Measurements from ENCODE around the gene TBX15.

TBX15 gene

DNA sequence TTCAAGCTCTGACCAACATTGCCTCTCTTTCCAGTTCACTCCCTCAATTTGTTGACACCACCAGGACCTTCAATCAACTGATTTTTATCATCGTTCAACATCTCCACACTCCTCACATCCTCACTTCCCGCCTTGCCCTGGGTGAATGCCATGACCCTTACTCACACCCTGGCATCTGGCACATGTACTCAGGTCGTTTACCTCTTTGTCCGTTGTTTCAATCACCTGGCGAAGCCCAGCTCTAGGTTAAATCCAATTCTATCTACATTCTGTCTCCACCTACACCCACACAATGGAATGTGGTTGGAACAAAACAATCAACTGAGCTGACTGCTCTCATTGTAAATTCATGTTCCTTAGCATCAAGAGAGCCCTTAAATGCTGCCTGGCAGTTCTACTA lies 24.2 kb upstream of the TBX15 start:
- ChIA-PET CTCF (no interaction called here), POLR2A (no interaction called here)
- no peak for DNase-seq (ENCODE audit: extremely low spot score)
- no peak for TF ChIP-seq BHLHE40 (IDR thresholded peaks at IDR 0.05; ENCODE audit: borderline replicate concordance)

DNA sequence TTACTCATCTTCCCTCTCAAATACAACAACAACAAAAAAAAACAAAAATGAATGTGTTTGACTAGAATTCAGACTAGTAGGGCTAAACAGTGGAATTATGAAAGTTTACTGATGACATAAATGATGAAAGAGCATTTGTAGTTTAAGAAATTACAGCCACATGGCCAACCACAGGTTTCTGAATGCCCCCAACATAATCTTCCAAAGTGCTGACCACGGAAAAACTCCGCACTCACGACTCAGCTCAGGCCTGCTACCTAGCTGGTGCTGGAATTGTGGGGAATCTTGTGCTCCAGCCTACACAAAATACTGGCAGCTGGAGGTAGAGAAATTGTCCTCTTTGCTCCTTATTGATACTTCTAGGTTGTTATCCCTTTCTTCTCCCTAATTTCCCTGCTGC lies 23.6 kb upstream of the TBX15 start:
- TF ChIP-seq FOXA1 (IDR thresholded peaks at IDR 0.05): no peak
- TF ChIP-seq FOXK2 (IDR thresholded peaks at IDR 0.05): no peak
- TF ChIP-seq, protein P1, sequence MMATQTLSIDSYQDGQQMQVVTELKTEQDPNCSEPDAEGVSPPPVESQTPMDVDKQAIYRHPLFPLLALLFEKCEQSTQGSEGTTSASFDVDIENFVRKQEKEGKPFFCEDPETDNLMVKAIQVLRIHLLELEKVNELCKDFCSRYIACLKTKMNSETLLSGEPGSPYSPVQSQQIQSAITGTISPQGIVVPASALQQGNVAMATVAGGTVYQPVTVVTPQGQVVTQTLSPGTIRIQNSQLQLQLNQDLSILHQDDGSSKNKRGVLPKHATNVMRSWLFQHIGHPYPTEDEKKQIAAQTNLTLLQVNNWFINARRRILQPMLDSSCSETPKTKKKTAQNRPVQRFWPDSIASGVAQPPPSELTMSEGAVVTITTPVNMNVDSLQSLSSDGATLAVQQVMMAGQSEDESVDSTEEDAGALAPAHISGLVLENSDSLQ (IDR thresholded peaks at IDR 0.05): no peak
- no peak for TF ChIP-seq LEF1 (IDR thresholded peaks at IDR 0.05; ENCODE audit: borderline replicate concordance)
- TF ChIP-seq BHLHE40 (IDR thresholded peaks at IDR 0.05; ENCODE audit: borderline replicate concordance): no peak
- no peak for TF ChIP-seq TARDBP (IDR thresholded peaks at IDR 0.05)
- TF ChIP-seq FOXM1 (IDR thresholded peaks at IDR 0.05; ENCODE audit: borderline replicate concordance): no peak
- TF ChIP-seq CTBP1 (IDR thresholded peaks at IDR 0.05; ENCODE audit: borderline replicate concordance): no peak
- no peak for TF ChIP-seq L3MBTL2 (conservative IDR thresholded peaks at IDR 0.05)
- no peak for TF ChIP-seq ARNT (IDR thresholded peaks at IDR 0.05)
- TF ChIP-seq SUZ12 (IDR thresholded peaks at IDR 0.05): no peak
- ChIA-PET POLR2A (no interaction called here), CTCF (no interaction called here)
- no peak for DNase-seq (ENCODE audit: extremely low spot score)

DNA sequence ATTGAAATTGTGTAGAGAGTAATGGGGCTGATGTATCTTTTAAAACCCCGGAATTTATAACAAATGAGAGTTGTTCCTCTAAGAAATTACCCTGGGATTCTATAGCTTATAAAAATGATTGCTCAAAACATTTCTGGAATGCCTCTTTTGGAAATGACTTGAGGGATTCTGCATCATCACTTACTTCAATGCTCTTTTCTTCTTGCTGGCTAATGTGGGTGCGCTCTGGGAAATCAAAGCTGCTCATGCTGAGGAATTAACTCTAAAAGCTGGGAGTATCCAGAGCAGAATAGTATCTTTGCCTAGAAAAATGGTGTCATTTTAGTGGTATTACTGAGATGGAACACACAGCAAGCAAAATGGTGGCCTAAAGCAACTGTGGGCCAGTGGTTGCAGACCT lies 23.0 kb upstream of the TBX15 start:
- TF ChIP-seq ARNT (IDR thresholded peaks at IDR 0.05) (no peak), NFRKB (IDR thresholded peaks at IDR 0.05) (no peak), FOXA1 (IDR thresholded peaks at IDR 0.05) (no peak), ZNF384 (IDR thresholded peaks at IDR 0.05) (no peak), LEF1 (IDR thresholded peaks at IDR 0.05; ENCODE audit: borderline replicate concordance) (no peak), HDGF (IDR thresholded peaks at IDR 0.05; ENCODE audit: borderline replicate concordance) (no peak)
- no peak for DNase-seq (ENCODE audit: extremely low spot score)
- ChIA-PET CTCF (no interaction called here), POLR2A (no interaction called here)

DNA sequence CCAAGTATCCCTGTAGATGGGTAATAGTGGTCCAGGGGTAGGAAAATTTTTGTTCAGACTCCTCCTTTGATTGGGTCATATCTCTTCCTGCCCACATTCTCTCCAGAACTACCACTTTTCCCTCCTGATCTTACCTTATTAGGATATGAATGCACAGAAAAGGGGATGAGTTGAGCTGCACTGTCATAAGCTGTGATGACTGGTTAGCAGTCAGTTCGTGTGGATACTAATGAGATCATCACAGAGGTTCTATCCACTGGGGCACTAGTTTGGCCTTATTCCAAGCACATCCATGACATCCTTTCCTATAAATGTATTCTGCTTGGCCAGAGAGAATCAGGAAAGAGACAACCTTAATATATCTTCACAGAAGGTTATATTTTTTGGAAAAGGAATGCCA lies 22.1 kb upstream of the TBX15 start:
- ChIA-PET CTCF (interaction anchor here (0.6 kb wide), 1 partner anchor 8 kb away, joined by 3 read pairs; no protein-coding TSS in a partner anchor), POLR2A (no interaction called here)
- no peak for DNase-seq (ENCODE audit: extremely low spot score)
- no peak for TF ChIP-seq ARNT (IDR thresholded peaks at IDR 0.05)
- no peak for TF ChIP-seq ELF4 (IDR thresholded peaks at IDR 0.05)
- TF ChIP-seq LEF1 (IDR thresholded peaks at IDR 0.05; ENCODE audit: borderline replicate concordance): no peak
- no peak for TF ChIP-seq SUZ12 (IDR thresholded peaks at IDR 0.05)
- no peak for TF ChIP-seq ZNF384 (IDR thresholded peaks at IDR 0.05)
- no peak for TF ChIP-seq NFRKB (IDR thresholded peaks at IDR 0.05)
- no peak for TF ChIP-seq FOXM1 (IDR thresholded peaks at IDR 0.05; ENCODE audit: borderline replicate concordance)
- TF ChIP-seq FOXK2 (IDR thresholded peaks at IDR 0.05): no peak
- no peak for TF ChIP-seq L3MBTL2 (conservative IDR thresholded peaks at IDR 0.05)
- no peak for TF ChIP-seq HDGF (IDR thresholded peaks at IDR 0.05; ENCODE audit: borderline replicate concordance)
- TF ChIP-seq, protein P1 (IDR thresholded peaks at IDR 0.05): no peak
- no peak for TF ChIP-seq SP1 (IDR thresholded peaks at IDR 0.05)
- TF ChIP-seq BHLHE40 (IDR thresholded peaks at IDR 0.05; ENCODE audit: borderline replicate concordance): no peak
- no peak for TF ChIP-seq TARDBP (IDR thresholded peaks at IDR 0.05)
- no peak for TF ChIP-seq CTBP1 (IDR thresholded peaks at IDR 0.05; ENCODE audit: borderline replicate concordance)

DNA sequence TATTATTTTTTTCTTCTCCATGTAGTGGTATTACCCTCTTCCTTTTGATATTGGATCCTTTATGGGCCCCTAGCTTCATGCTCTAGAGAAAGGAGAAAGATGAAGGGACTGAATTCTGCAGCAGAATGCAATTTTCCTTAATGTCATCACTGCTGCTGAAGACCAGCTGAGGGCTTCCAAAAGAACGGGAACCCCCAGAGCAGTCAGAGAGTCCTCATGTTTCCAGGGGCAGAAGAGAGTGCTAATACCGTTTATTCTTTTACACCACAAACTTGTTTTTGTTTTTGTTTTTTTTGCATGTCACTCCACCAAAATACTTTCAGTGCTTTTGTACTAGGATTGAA lies 21.1 kb upstream of the TBX15 start:
- ChIA-PET CTCF (interaction anchor here (0.6 to 1.0 kb wide), 3 partner anchors 786 to 935 kb away, joined by 3 to 4 read pairs (median 3); no protein-coding TSS in a partner anchor), POLR2A (interaction anchor here (0.9 kb wide), 1 partner anchor 131 kb away, joined by 3 read pairs; the partner anchor contains the start of gene WARS2)
- no peak for TF ChIP-seq FOXA1 (IDR thresholded peaks at IDR 0.05)
- TF ChIP-seq ARNT (IDR thresholded peaks at IDR 0.05): no peak
- no peak for TF ChIP-seq NFRKB (IDR thresholded peaks at IDR 0.05)
- TF ChIP-seq ZNF384 (IDR thresholded peaks at IDR 0.05): no peak
- no peak for TF ChIP-seq TARDBP (IDR thresholded peaks at IDR 0.05)
- TF ChIP-seq SP1 (IDR thresholded peaks at IDR 0.05): no peak
- no peak for DNase-seq (ENCODE audit: extremely low spot score)

DNA sequence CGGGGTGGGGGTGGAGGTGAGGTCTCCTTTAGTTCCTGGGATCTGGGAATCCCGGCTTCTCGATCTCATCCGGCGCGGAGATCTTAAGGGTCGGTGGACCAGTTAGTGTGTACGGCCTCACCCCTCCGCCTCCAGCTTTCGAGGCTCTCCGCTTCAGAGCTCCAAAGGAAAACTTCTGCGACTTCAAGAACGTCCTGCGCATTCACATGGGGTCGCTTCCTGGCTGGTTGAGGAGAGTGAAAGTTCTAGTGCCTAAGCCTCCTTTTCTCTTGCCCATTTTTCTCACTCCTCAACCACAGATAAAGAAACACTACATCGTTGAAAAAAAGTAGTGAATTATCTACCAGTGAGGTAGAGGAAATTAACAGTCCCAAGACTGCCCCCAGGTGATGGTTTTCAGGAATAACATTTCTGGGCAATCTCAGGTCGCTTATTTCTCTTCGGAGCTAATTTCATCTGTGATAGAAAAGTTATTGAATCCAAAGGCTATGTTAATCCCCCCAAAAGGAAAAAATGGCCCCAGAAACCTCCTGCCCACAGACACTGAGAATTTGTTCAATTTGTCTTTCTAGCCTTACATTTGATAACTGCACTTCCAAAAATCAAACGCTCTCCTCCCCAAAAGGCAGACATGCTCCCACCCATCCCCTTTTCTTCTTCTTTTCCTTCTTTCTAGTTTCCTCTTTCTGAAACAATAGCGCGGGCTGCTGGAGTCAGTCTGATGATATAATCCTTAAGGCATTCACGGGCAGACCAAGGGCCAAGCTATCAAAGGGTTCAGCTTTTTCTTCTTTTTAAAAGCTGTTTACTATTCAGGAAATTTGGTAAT lies 20.6 kb upstream of the TBX15 start:
- peak; percentile 44 for DNase-seq (ENCODE audit: extremely low spot score)
- POLR2A ChIA-PET: interaction anchor here (0.9 kb wide), 1 partner anchor 132 kb away, joined by 3 read pairs; the partner anchor contains the start of gene WARS2
- CTCF ChIA-PET: interaction anchor here (0.6 to 1.0 kb wide), 3 partner anchors 785 to 934 kb away, joined by 3 to 4 read pairs (median 3); no protein-coding TSS in a partner anchor
- no peak for TF ChIP-seq FOXM1 (IDR thresholded peaks at IDR 0.05; ENCODE audit: borderline replicate concordance)
- TF ChIP-seq TARDBP (IDR thresholded peaks at IDR 0.05): no peak
- no peak for TF ChIP-seq CTBP1 (IDR thresholded peaks at IDR 0.05; ENCODE audit: borderline replicate concordance)
- no peak for TF ChIP-seq HDGF (IDR thresholded peaks at IDR 0.05; ENCODE audit: borderline replicate concordance)
- TF ChIP-seq SP1 (IDR thresholded peaks at IDR 0.05): no peak
- TF ChIP-seq NFRKB (IDR thresholded peaks at IDR 0.05): no peak
- TF ChIP-seq BHLHE40 (IDR thresholded peaks at IDR 0.05; ENCODE audit: borderline replicate concordance): no peak
- TF ChIP-seq LEF1 (IDR thresholded peaks at IDR 0.05; ENCODE audit: borderline replicate concordance): no peak
- no peak for TF ChIP-seq ZNF384 (IDR thresholded peaks at IDR 0.05)
- no peak for TF ChIP-seq ELF4 (IDR thresholded peaks at IDR 0.05)
- TF ChIP-seq, protein P1 (IDR thresholded peaks at IDR 0.05): no peak
- no peak for TF ChIP-seq L3MBTL2 (conservative IDR thresholded peaks at IDR 0.05)
- TF ChIP-seq SUZ12 (IDR thresholded peaks at IDR 0.05): no peak
- TF ChIP-seq FOXK2 (IDR thresholded peaks at IDR 0.05): no peak
- TF ChIP-seq ARNT (IDR thresholded peaks at IDR 0.05): no peak
- TF ChIP-seq FOXA1 (IDR thresholded peaks at IDR 0.05): no peak
